K562 (cell line): ENCODE results near the gene TM9SF3. TPM values are rescaled to one million over a fixed set of nuclear protein-coding genes. Genes with fewer than 3 reads are reported as not detected.

ENCODE experiments used
- ATAC-seq: fragments of 200-7000 bp; cut with Tn5 transposase; 3 replicates; pipeline ENCODE4 v1.9.1; 2020; ENCODE audit warnings: moderate library complexity
- BruUV-seq: library from RNA; stranded (reverse); fragments of 400-500 nt; replicated peaks from 2 replicates; lab custom pipeline; 2021; lab: Mats Ljungman, UMichigan
- CTCF ChIA-PET: fragments of 300-600 bp; formaldehyde crosslinking; extraction: SDS; loops from one replicate; lab custom pipeline; 2021; ENCODE audit warnings: low intra/inter-chr PET ratio; lab: Yijun Ruan, JAX
- POLR2A ChIA-PET: fragments of 300-600, 350-650 bp; sonication (Branson Sonifier 250); formaldehyde crosslinking; extraction: SDS; loops from one replicate; lab custom pipeline; 2021; ENCODE audit warnings: antibody characterized with exemption, inconsistent platforms; lab: Yijun Ruan, JAX
- DNase-seq, 4 experiments: peaks; one replicate each; pipeline versions ENCODE4 v3.0.0 to v3.0.0-alpha.2; 2011 to 2018; ENCODE audit warnings: low spot score in 3 of 4, mixed read lengths in 3 of 4; ENCODE audit errors: extremely low read depth in 1 of 4
- FAIRE-seq: peaks from 2 replicates; lab custom pipeline; 2011; peaks lifted over from hg19 to GRCh38; lab: Jason Lieb, UNC
- H2AFZ ChIP-seq: 2 replicates; pipeline ENCODE4 v1.6.0; 2011; ENCODE audit warnings: low read depth, low read length, control low read depth, inconsistent platforms
- H3K27ac ChIP-seq: fragments of 200-600 bp; 3 replicates; pipeline ENCODE4 v1.8.0; 2011; ENCODE audit warnings: low read depth, mild to moderate bottlenecking, control low read depth, inconsistent platforms, low read length, moderate library complexity, mixed read lengths; ENCODE audit errors: extremely low read depth
- H3K27me3 ChIP-seq, 2 experiments: fragments of 300-600 bp in 1 of 2; 2 replicates in 1 of 2; 3 replicates in 1 of 2; pipeline versions ENCODE4 v1.6.0 to v1.8.0; 2011; ENCODE audit warnings: inconsistent platforms in 2 of 2, low read length in 2 of 2, mild to moderate bottlenecking in 1 of 2, mixed read lengths in 1 of 2, moderate library complexity in 1 of 2; ENCODE audit not compliant: control insufficient read depth in 2 of 2, insufficient read depth in 2 of 2
- H3K36me3 ChIP-seq: fragments of 300-600 bp; 3 replicates; pipeline ENCODE4 v1.8.0; 2011; ENCODE audit warnings: mild to moderate bottlenecking, low read length, inconsistent platforms; ENCODE audit not compliant: control insufficient read depth, insufficient read depth
- H3K4me1 ChIP-seq, 2 experiments: fragments of 200-600 bp in 1 of 2; replicated peaks in 1 of 2; 2 replicates in 1 of 2; 3 replicates in 1 of 2; pipeline versions ENCODE4 v1.5.1 to v1.8.0; 2011; ENCODE audit warnings: inconsistent platforms in 2 of 2, low read length in 2 of 2, mild to moderate bottlenecking in 1 of 2, mixed read lengths in 1 of 2, moderate library complexity in 1 of 2; ENCODE audit not compliant: control insufficient read depth in 2 of 2, insufficient read depth in 2 of 2
- H3K4me2 ChIP-seq: 2 replicates; pipeline ENCODE4 v1.6.1; 2011; ENCODE audit warnings: low read length, control low read depth, inconsistent platforms, mixed read lengths; ENCODE audit not compliant: insufficient read depth
- H3K4me3 ChIP-seq: fragments of 200-600 bp; sonication (generic), shearing (Covaris generic); 2 replicates; pipeline ENCODE4 v1.5.1; 2016; ENCODE audit warnings: control low read depth, inconsistent platforms
- H3K79me2 ChIP-seq: fragments of 200-600 bp; 3 replicates; pipeline ENCODE4 v1.8.0; 2011; ENCODE audit warnings: low read length, inconsistent platforms; ENCODE audit not compliant: control insufficient read depth, insufficient read depth
- H3K9ac ChIP-seq, 2 experiments: 2 replicates each; pipeline versions ENCODE4 v1.6.0 to v1.6.1; 2011; ENCODE audit warnings: low read depth in 2 of 2, low read length in 2 of 2, control low read depth in 1 of 2, inconsistent platforms in 1 of 2, mild to moderate bottlenecking in 1 of 2, mixed read lengths in 1 of 2; ENCODE audit not compliant: insufficient read depth in 1 of 2
- H3K9me1 ChIP-seq: one replicate; pipeline ENCODE4 v1.6.0; 2011; ENCODE audit warnings: inconsistent platforms, mild to moderate bottlenecking, low read length, moderate library complexity; ENCODE audit not compliant: control insufficient read depth, insufficient read depth
- H3K9me3 ChIP-seq: replicated peaks from 2 replicates; pipeline ENCODE4 v1.5.1; 2011; ENCODE audit warnings: low read depth, low read length, inconsistent platforms; ENCODE audit not compliant: control insufficient read depth, insufficient read depth
- H4K20me1 ChIP-seq: replicated peaks from 2 replicates; pipeline ENCODE4 v1.6.1; 2011; ENCODE audit warnings: low read length, inconsistent platforms, mixed read lengths; ENCODE audit not compliant: control insufficient read depth, insufficient read depth
- ARID1B ChIP-seq: fragments of 450-650 bp; IDR thresholded peaks from 2 replicates; pipeline ENCODE4 v1.6.1; 2016; ENCODE audit warnings: antibody characterized with exemption, mild to moderate bottlenecking, inconsistent platforms
- CBFA2T3 ChIP-seq: fragments of 450-650 bp; IDR thresholded peaks from 2 replicates; pipeline ENCODE4 v1.6.1; 2017
- DPF2 ChIP-seq: fragments of 450-650 bp; IDR thresholded peaks from 2 replicates; pipeline ENCODE4 v1.6.1; 2016
- FOSL1 ChIP-seq: fragments of 200-800 bp; sonication (Bioruptor generic); conservative IDR thresholded peaks from 2 replicates; pipeline ENCODE4 v1.6.1; 2016; ENCODE audit warnings: missing genetic modification characterization, missing compliant biosample characterization
- KDM1A ChIP-seq, 2 experiments: fragments of 450-650 bp; IDR thresholded peaks; 2 replicates each; pipeline ENCODE4 v1.6.1; 2016; ENCODE audit warnings: mild to moderate bottlenecking in 2 of 2
- NCOR1 ChIP-seq: fragments of 450-650 bp; IDR thresholded peaks from 2 replicates; pipeline ENCODE4 v1.6.1; 2016; ENCODE audit warnings: mild to moderate bottlenecking, moderate library complexity
- NFIC ChIP-seq: fragments of 450-650 bp; IDR thresholded peaks from 2 replicates; pipeline ENCODE4 v1.6.1; 2017; ENCODE audit warnings: mild to moderate bottlenecking, inconsistent platforms
- POLR2AphosphoS5 ChIP-seq: IDR thresholded peaks from 2 replicates; pipeline ENCODE4 v1.6.1; 2011; ENCODE audit warnings: mild to moderate bottlenecking, low read depth, low read length, moderate library complexity; ENCODE audit not compliant: control insufficient read depth, insufficient read depth
- SOX6 ChIP-seq: fragments of 450-650 bp; IDR thresholded peaks from 2 replicates; pipeline ENCODE4 v1.6.1; 2014; ENCODE audit warnings: mild to moderate bottlenecking
- TAL1 ChIP-seq: fragments of 450-650 bp; IDR thresholded peaks from 2 replicates; pipeline ENCODE4 v1.6.1; 2016; ENCODE audit warnings: mild to moderate bottlenecking
- TCF3 ChIP-seq: sonication (generic); formaldehyde crosslinking; IDR thresholded peaks from 2 replicates; pipeline ENCODE4 v1.4.0; 2020; ENCODE audit warnings: mild to moderate bottlenecking, missing genetic modification reagents
- TEAD4 ChIP-seq, 2 experiments: sonication (generic) in 1 of 2; formaldehyde crosslinking in 1 of 2; IDR thresholded peaks; 2 replicates each; pipeline versions ENCODE4 v1.6.1 to v1.8.0; 2012 to 2022; ENCODE audit warnings: borderline replicate concordance in 1 of 2, inconsistent platforms in 1 of 2, low read length in 1 of 2, mild to moderate bottlenecking in 1 of 2, missing genetic modification reagents in 1 of 2
- ZNF583 ChIP-seq: fragments of 250-450 bp; sonication (Bioruptor Pico); IDR thresholded peaks from 2 replicates; pipeline ENCODE4 v1.4.0; 2020
- WGBS: fragments of 100-300 bp; shearing (Covaris generic); methylation state at CpG from one replicate; pipeline ENCODE4 v1.1.6; 2016; ENCODE audit warnings: low coverage, mixed read lengths; ENCODE audit not compliant: insufficient coverage; ENCODE audit errors: missing lambda C conversion rate; 5-methylcytosine and 5-hydroxymethylcytosine counted together
- in situ Hi-C: fragments of 300-500 bp; cut with MboI; formaldehyde crosslinking; loops from 4 replicates; pipeline ENCODE4 v1.15.0; 2018; ENCODE audit warnings: inconsistent platforms, mixed read lengths
- intact Hi-C: fragments of 100-400 bp; cut with micrococcal nuclease; formaldehyde crosslinking; loops from 2 replicates; pipeline ENCODE4 v1.14.2; 2022
- polyA plus RNA-seq, 8 experiments: library from polyadenylated mRNA; depleted of rRNA in 4 of 8; stranded (reverse) in 5 of 8; unstranded in 3 of 8; fragments of >200 nt; fragmentation: Nextera tagmentation in 2 of 8; fragmentation: Illumina TruSeq in 1 of 8; extraction: Ambion mirVana in 2 of 8; extraction: Trizol in 1 of 8; gene quantifications; 2 replicates each; pipeline versions ENCODE4 v1.2.1 to v1.2.3, GENCODE V29; 2011 to 2014; ENCODE audit warnings: inconsistent platforms in 1 of 8, missing spikeins in 1 of 8
- total RNA-seq, 7 experiments: library from RNA; depleted of rRNA in 6 of 7; stranded (reverse); fragments of >200 nt in 6 of 7; fragmentation: Illumina TruSeq in 2 of 7; extraction: Trizol in 2 of 7; gene quantifications; 2 replicates each; pipeline versions ENCODE4 v1.2.1 to v1.2.3, GENCODE V29; 2011 to 2021; ENCODE audit warnings: low replicate concordance in 1 of 7
- TF ChIP-seq, protein P1 (sequence below): fragments of 450-650 bp; IDR thresholded peaks from 2 replicates; pipeline ENCODE4 v1.6.1; 2017; ENCODE audit warnings: antibody characterized with exemption, mild to moderate bottlenecking
- TF ChIP-seq, protein P2 (sequence below): sonication (generic); IDR thresholded peaks from 2 replicates; pipeline ENCODE4 v1.6.1; 2016
- TF ChIP-seq, protein P3 (sequence below): sonication (generic); formaldehyde crosslinking; IDR thresholded peaks from 2 replicates; pipeline ENCODE4 v1.8.1; 2022; ENCODE audit warnings: missing genetic modification reagents

Gene TM9SF3
- total and polyA plus RNA-seq, 9 of the 15 experiments (the other 6 are each of a cell fraction or from before 2014, with no cell fraction given) = 16.1 to 63.1 (median 34.9) TPM

DNA sequence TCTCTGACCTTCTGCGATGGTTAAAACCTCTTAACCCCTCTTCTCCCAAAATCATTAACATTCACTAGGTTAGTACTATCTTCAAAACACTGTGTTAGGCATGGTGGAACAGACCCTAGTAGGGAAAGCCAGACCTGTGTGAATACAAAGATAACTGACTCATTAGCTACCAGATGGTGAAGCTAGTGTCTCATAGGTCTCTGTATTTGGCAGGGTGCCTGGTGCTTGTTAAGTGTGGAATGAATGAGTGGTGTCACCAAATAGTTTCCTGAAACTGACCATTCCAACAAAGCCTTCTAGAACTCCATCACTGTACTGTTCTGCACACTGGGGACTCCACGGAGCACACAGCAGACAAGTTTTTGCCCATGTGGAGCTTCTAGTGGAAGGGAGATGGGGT lies 27.7 kb upstream of the TM9SF3 start:
- peak; percentile 19 to 79 (median 44) for DNase-seq
- Histone ChIP-seq H2AFZ (no peak overlapping the region), H3K9me3 (no peaks in the 10 kb centered on the region), H3K36me3 (no peaks in the 10 kb centered on the region), H4K20me1 (no peaks in the 10 kb centered on the region), H3K27ac (no peak overlapping the region; the same call in 2 of the 3 replicates), H3K4me2 (no peak overlapping the region), H3K79me2 (no peaks in the 10 kb centered on the region), H3K4me3 (no peak overlapping the region), H3K27me3 (no peaks in the 10 kb centered on the region), H3K9me1 (no peaks in the 10 kb centered on the region), H3K4me1 (peaks cover 22 to 34% of the 10 kb centered on the region in 2 experiments; a peak in 4 of 5 replicates), H3K9ac (no peak overlapping the region)
- POLR2A ChIA-PET = interaction anchor here (0.8 to 1.3 kb wide), 2 partner anchors 9 to 14 kb away, joined by 3 read pairs; no protein-coding TSS in a partner anchor
- CTCF ChIA-PET = no interaction called here
- BruUV-seq = no TSS peak
- in situ Hi-C loops (no loop called here), intact Hi-C loops (loop anchor here (10.0 kb wide), 1 partner anchor 100 kb away; the partner anchor contains the start of gene TLL2)
- peak; percentile 92 for FAIRE-seq
- peak; percentile 15; the same call in 2 of the 3 replicates for ATAC-seq
- 8% methylated on average over 2 of the region's 2 CpGs for WGBS
- TF ChIP-seq NFIC = peak; percentile 90
- TF ChIP-seq POLR2AphosphoS5 = peak; percentile 59; the same call in 1 of the 2 replicates
- peak; percentile 67 for TF ChIP-seq ARID1B
- peak; percentile 59 for TF ChIP-seq TAL1
- peak; percentile 54 for TF ChIP-seq DPF2
- TF ChIP-seq CBFA2T3 = peak; percentile 89
- TF ChIP-seq, protein P1, sequence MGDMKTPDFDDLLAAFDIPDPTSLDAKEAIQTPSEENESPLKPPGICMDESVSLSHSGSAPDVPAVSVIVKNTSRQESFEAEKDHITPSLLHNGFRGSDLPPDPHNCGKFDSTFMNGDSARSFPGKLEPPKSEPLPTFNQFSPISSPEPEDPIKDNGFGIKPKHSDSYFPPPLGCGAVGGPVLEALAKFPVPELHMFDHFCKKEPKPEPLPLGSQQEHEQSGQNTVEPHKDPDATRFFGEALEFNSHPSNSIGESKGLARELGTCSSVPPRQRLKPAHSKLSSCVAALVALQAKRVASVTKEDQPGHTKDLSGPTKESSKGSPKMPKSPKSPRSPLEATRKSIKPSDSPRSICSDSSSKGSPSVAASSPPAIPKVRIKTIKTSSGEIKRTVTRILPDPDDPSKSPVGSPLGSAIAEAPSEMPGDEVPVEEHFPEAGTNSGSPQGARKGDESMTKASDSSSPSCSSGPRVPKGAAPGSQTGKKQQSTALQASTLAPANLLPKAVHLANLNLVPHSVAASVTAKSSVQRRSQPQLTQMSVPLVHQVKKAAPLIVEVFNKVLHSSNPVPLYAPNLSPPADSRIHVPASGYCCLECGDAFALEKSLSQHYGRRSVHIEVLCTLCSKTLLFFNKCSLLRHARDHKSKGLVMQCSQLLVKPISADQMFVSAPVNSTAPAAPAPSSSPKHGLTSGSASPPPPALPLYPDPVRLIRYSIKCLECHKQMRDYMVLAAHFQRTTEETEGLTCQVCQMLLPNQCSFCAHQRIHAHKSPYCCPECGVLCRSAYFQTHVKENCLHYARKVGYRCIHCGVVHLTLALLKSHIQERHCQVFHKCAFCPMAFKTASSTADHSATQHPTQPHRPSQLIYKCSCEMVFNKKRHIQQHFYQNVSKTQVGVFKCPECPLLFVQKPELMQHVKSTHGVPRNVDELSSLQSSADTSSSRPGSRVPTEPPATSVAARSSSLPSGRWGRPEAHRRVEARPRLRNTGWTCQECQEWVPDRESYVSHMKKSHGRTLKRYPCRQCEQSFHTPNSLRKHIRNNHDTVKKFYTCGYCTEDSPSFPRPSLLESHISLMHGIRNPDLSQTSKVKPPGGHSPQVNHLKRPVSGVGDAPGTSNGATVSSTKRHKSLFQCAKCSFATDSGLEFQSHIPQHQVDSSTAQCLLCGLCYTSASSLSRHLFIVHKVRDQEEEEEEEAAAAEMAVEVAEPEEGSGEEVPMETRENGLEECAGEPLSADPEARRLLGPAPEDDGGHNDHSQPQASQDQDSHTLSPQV = no peak
- peak; percentile 60 for TF ChIP-seq TCF3 (CRISPR knock-in tag)
- TF ChIP-seq TEAD4 (IDR thresholded peaks at IDR 0.05; ENCODE audit: low read length) = peak; percentile 76
- TF ChIP-seq TEAD4 (CRISPR knock-in tag; IDR thresholded peaks at IDR 0.05; ENCODE audit: borderline replicate concordance) = no peak
- TF ChIP-seq, protein P2, sequence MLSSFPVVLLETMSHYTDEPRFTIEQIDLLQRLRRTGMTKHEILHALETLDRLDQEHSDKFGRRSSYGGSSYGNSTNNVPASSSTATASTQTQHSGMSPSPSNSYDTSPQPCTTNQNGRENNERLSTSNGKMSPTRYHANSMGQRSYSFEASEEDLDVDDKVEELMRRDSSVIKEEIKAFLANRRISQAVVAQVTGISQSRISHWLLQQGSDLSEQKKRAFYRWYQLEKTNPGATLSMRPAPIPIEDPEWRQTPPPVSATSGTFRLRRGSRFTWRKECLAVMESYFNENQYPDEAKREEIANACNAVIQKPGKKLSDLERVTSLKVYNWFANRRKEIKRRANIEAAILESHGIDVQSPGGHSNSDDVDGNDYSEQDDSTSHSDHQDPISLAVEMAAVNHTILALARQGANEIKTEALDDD = peak; percentile 99
- TF ChIP-seq FOSL1 (tag) = peak; percentile 56
- peak in 1 of 2 experiments; percentile 22; a peak in 1 of 4 replicates for TF ChIP-seq KDM1A (IDR thresholded peaks at IDR 0.05)
- TF ChIP-seq SOX6 = no peak
- TF ChIP-seq NCOR1 = peak; percentile 64
- TF ChIP-seq, protein P3, sequence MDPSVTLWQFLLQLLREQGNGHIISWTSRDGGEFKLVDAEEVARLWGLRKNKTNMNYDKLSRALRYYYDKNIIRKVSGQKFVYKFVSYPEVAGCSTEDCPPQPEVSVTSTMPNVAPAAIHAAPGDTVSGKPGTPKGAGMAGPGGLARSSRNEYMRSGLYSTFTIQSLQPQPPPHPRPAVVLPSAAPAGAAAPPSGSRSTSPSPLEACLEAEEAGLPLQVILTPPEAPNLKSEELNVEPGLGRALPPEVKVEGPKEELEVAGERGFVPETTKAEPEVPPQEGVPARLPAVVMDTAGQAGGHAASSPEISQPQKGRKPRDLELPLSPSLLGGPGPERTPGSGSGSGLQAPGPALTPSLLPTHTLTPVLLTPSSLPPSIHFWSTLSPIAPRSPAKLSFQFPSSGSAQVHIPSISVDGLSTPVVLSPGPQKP (CRISPR knock-in tag) = no peak
- no peak for TF ChIP-seq ZNF583 (CRISPR knock-in tag)
